COLO668 (cell line): ENCODE data around the gene TOP3B.
"Not testable (repeated sequence)": the region's sequence is repeated elsewhere in the genome, so short reads cannot be mapped to it uniquely, and the experiment has no call there.

ENCODE experiments used
- DNase-seq: peaks from one replicate; lab custom pipeline; 2025; ENCODE audit not compliant: unreplicated experiment; lab: John Stamatoyannopoulos, UW

The TOP3B gene

DNA sequence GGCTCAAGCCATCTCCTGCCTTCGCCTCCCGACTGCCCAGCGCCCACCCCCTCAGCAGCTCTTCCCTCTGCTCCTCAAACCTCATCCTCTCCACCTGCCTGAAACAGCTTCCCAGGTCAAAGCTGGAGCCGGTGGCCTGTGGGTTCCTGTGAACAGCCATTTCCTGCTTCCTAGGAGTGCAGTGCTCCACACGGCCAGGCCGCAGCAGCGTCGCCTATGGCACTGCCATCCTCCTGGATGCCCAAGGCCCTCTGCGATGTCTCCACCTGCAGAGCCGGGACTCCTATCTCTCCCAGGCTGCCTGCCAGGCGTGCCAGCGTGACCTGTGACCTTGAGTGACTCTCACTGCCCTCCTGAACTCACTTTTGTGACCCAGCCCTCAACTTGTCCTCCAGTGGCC is 54.5 kb downstream of the TOP3B start:
- DNase-seq, result no peak

DNA sequence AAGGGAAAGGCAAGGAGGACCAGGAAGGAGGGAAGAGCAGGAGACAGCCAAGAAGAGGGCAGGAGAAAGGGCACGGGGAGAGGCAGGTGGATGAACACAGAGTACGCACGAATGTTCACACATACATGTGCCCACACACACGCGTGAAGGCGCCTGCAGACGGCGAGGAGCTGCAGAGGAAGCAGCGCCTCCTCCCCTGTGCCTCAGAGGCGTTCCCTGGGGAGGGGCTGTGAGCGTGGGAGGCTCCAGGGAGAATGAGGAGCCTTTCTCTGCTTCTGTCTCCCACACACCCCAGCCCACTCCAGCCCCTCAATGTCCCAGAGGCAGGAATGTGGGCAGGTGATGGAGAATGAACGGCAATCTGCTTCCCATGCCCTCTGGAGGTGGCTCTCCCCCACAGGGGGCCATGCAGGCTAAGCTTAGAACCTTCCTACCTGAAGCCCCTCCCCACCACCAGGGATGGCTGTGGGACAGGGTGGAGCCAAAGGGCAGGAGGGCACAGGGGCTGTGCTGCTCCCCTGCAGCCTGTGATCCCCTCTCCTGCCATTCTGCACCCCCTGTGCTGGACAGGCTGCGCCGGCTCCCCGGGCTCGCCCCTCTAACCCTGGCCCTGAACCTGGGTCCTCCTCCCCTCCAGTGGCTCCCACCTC is 55.3 kb downstream of the TOP3B start:
- no peak for DNase-seq

DNA sequence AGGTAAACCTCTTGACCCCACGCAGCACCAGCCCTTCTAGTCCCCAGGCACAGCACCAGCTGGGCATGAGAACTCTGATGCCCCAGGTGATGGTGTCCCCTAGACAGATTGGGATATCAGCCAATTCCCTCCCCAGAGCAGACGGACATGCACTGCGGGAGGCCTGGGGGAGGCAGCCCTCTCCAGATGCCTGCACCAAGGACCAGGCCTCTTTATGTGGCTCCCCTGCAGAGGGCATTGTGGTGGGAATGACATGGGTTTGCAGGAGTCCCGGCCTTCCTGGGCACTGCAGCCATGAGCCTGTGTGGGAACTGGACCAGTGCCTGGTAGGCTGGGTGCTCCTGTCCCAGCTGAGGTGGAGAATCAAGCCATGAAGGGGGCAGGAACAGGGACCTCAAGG is 55.9 kb downstream of the TOP3B start:
- peak; percentile 27 for DNase-seq

DNA sequence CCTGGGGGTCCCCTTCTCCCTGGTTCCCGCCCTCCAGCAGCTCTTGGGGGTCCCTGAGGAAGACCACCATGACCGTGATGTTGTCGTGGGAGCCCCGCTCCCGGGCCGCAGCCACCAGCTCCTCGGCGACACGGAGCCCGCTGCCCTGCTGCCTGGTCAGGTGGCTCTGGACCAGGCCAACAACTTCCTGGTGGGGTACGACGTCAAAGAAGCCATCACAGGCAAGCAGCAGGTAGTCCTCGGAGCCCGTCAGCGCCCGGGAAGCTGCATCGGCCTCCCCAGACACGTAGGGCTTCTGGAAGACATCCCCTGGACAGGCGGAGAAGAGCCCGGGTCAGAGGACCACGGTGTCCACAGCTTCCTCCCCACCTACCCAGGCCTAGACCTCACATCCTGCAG is 59.4 kb downstream of the TOP3B start:
- no peak for DNase-seq

DNA sequence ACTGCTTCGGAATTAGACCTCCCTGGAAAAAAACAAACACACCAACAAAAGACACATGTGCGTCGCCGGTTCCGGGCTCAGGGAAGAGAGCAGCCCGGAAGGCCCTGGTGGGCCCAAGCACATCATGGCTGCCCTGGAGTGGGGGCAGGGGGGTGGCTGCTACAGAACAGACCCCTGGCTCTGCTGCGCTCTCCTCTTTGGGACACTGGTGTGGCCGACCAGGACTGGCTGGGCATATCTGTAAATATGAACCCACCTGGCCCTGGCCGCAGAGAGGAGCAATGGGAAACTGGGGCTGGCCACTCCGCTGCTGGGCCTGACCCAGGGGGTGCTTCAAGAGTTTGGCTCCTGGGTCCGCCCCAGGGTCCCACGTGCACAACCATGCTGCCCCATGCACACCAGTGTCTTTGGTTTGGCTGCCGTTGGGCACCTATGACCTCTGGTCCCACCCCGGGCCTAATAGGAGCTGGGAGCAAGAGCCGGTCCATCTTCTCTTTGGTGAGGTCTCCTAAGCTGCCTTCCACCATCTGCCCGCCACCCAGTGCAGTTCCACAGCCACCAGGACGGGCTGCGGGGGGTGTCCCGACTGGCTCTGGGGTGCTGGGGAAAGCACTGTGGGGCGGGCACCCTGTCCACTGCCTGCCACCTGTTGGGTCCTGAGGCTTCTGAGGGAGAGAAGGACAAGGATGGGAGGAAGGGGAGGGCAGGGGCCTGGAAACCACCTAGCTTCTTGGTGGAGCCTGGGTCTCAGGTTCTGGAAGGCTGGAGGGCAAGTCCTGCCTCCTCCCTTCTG is 60.0 kb downstream of the TOP3B start:
- DNase-seq, result no peak

DNA sequence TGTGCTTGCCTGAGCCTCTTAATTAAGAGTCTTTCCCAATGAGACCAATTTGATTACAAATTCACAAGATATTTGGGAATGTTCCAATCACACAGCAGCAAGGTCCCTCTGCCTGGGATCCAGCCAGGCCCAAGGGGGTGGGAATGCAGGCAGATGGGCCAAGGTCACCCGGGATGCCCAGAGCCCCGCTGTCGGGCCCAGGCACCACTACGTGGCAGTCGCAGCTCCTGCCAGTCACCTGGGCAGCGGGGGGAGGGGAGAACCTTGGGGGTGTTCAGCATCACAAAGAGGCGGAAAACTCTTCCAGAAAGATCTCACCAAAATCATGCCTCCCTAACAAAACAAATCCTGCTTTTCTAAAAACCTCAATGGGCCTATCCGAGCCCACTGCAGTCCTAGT is 60.9 kb downstream of the TOP3B start:
- no peak for DNase-seq

DNA sequence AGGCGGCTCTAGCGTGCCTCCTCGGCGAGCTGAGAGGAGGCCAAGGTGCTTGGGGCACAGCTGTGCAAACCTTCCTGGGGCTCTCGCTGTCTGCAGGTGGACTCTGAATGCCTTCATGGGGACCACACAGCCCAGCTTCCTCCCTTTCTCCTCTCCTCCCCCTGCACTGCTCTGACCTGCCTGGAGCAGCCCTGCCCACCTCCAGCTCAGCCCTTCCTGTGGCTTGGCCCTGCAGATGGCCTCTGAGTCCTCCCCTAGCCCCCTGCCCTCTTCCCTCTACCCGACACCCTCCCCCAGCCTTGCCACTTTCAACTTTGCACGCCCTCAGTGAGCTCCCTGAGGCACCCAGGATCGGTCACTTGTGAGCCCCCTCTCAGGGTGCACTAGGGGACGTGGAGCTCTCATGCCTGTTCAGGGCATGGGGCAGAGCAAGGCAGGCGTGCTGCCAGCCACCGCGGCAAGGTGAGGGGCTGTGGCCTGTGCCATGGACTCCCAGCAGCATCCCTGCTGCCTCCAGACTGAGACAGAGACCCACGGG is 61.3 kb downstream of the TOP3B start:
- no peak for DNase-seq

DNA sequence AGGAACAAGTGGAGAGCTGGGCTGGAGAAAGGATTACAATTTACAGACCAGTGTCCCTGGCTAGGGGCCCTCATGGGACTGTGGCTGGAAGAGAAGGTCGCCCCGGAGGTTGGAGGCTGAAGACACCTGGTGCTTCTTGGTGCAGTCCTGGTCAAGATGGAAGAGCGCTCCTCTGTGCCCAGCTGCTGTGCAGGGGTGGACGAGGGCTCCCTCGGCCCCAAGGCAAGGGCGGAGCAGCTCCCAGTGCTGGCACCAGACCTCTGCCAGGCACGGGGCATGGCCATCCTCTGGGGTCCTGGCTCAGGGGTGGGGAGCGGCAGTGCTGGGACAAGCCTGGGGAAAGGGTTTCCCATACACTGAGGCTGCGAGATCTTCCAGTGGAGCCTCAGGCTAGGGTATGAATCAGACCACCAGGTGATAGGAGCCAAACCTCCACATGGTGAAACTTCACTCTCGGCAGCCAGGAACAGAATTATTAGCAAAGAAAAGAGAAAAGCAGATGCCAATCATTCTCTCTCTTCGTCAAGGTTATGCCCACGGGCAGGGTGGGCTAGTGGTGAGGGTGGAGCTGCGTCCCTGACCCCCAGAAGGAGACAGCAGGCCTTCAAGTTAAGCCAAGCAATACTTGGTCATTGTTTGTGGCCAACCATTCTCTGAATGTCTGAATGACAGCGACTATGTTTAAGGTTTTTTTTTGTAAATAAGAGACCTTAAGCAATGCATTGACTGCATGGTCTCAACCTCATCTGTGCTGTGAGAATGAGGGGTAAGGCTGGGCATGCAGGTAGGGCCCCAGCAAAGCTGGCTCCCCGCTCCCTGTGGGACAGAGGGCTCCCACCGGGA is 62.0 kb downstream of the TOP3B start:
- no peak for DNase-seq

DNA sequence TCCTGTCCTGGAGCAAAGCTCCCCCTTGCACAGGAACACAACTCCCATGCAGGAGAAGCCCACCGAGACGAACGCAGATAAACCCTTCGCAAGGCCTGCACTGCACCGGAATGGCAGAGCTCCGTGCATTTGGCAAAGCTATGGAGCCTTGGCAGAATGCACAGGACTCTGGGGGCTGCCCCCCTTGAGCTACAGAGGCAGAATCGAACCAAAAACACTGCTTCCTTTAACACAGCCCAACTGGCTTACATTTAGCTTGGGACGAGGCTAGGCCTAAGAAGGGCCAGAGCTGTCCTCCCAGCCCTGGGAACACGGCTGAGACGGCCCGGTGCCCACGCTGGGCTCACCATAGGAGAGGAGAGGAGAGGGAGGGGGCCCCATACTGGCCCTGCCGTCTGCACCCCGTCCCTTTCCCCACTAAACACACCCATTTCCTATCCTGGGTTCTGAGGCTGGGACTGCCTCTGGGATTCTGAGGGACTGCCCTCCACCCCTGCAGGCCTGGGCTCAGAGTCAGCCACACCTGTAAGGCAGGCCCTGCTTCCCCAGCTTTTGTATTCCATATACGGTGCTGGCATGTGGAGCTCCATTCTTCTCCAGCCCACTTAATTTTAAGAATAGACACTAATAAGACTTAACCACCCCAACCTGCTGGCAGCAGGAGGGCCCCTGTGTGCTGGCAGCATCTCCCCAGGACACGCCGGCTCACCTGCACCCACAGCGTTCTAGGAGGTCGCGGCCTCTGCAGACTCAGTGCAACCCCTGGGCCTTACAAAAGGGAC is 62.9 kb downstream of the TOP3B start:
- DNase-seq, result no peak

DNA sequence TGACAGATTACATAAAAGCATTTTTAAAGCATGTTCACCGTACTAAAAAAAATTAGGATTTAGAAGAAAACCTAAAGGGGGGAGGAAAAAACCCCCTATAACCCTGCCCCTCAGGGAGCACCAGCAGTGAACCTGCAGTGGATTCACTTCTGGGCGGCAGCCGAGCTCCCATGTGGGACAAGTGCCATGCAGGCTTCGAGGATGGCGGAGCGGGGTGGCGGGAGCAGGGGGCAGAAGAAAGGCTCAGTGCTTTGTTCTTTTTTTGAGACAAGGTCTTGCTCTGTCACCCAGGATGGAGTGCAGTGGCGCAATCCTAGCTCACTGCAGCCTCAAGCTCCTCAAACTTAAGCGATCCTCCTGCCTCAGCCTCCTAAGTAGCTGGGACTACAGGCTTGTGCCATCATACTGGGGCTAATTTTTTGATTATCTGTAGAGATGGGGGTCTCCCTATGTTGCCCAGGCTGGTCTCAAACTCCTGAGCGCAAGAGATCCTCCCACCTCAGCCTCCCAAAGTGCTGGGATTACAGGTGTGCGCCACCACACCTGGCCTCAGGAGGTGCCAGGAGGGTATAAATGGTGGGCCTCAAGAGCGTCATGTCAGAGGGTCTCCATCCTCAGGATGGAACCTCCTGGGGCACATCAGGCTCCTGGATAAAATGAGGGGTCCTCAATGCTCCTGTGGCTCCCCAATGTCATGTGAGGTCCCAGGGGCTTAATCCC is 64.0 kb downstream of the TOP3B start:
- DNase-seq, result no peak

DNA sequence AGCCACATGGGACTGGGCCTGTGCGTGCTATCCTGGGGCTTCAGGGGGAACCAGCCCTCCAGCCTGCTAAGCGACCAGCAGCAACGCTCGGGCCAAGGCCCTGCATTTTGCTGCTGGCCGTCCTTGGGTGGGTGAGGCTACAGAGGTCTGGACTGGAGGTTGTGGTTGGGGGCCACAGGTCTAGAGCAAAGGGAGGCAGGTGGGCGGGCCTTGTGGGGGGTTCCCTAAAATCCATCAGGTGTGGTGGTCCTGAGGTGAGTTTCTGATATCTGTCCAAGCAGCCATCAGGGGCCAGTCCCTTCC is 64.7 kb downstream of the TOP3B start:
- no peak for DNase-seq

DNA sequence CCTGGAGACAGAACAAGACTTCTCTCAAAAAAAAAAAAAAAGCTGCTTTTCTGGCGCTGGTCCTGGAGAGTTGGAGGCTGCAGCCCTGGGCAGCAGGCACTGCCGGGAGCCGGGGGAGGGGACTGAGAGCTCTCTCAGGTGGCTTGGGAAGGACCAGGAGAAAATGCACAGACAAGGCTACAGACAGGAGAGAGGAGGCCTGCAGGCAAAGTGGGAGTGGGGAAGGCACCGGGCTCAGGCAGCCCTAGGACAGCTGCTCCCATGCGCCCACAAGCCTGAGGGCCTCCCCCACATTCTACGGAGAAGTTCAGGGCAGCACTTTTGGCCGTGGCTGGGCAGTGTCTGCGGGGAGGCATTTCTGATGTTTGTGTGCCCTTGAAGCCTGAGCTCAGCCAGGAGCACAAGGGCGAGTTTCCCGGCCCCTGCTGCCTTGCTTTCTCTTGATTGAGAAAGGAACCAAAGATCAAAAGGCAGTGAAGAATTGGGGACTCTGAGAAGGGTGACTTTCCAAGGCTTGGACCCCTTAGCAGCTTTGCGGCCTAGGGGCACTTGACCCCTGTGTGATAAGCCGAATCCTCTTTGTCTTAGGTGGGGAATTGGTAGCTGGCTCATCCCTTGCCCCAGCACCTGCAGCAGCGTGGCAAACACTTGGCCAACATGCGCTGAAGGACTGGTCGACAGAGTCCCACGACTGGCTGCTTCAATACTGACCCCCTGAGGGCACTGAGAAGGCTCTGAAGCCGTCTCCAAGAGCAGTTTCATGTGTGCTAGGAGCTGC is 65.2 kb downstream of the TOP3B start:
- DNase-seq, result no peak

DNA sequence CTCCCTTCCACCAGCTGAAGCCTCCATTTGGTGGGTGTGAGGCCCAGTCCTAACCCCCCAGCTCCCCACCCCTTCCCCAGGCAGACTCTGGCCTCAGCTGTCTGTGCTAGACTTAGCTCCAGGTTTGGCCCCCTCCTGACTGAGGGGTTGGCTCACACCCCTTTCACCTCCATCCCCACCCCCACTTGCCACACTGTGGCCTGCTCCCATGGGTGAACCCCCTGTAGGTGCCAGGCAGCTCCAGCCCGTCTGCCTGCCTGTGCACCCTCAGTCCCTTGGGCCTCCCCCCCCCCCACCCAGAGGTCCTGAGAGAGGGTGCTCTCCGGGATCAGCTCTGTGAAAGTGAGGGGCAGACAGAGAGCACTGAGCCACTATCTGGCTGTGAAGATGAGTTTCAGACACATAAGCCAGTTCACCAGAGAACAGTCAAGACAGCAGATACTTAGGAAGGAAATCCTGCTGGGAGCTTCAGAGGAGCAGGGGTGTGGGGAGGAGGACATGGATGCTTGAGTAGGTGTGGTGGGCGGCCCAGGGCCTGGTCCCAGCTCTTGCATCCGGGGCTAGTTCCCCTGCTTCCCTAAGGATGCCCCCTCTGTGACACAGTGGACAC is 66.2 kb downstream of the TOP3B start:
- no peak for DNase-seq

DNA sequence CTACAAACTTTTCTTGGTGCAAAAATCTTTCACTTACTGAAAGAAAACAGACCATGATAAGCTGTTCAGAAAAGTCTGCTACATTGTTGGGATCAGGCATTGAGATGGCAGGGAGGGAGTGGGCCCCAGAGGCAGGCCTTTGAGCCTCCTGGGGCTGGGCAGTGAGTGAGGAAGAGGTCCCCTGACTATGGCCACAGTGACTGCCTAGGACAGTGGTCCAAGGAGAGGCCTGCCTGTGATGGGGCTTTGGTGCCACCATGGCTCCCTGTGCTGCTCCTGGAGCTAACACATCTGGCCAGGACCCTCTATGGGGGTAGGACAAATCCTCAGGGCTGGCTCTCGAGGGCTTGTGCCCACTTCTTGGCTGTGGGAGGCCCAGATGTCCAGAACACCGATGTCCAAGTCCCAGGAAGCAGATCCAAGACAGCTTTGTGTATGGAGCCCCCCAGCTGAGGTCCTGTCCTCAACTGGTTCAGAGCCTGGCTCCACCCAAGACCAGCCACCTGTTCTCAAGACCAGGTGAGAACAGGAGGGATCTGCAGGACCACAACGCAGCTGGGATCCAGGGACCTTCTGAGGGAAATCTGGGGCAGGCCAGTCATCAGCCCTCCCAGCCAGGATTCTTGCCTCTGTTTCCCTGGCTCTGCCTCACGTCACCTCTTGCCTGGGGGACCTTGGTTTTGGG is 66.8 kb downstream of the TOP3B start:
- DNase-seq, result no peak

DNA sequence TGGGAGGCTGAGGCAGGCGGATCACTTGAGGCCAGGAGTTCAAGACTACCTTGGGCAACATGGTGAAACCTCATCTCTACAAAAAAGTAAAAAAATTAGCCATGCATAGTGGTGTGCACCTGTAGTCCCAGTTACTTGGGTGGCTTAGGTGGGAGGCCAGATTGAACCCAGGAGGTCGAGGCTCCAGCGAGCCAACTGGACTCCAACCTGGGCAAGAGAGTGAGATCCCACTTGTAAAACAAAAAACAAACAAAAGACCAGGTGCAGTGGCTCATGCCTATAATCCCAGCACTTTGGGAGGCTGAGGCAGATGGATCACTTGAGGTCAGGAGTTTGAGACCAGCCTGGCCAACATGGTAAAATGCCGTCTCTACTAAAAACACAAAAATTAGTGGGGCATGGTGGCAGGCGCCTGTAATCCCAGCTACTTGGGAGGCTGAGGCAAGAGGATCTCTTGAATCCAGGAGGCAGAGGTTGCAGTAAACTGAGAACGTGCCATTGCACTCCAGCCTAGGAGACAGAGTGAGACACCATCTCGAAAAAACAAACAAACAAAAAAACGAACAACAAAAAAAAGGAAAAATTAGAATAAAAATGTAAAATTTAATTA is 68.4 kb downstream of the TOP3B start:
- DNase-seq, result not testable (repeated sequence)

DNA sequence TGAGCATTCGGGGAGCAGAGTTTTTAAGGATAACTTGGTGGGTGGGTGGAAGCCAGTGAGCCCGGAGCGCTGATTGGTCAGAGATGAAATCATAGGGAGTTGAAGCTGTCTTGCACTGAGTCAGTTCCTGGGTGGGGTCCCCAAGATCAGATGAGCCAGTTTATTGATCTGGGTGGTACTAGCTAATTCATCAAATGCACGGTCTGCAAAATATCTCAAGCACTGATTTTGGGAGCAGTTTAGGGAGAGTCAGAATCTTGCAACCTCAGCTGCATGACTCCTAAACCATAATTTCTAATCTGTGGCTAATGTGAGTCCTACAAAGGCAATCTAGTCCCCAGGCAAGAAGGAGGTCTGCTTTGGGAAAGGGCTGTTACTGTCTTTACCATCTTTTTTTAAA is 72.2 kb downstream of the TOP3B start:
- DNase-seq, result not testable (repeated sequence)

DNA sequence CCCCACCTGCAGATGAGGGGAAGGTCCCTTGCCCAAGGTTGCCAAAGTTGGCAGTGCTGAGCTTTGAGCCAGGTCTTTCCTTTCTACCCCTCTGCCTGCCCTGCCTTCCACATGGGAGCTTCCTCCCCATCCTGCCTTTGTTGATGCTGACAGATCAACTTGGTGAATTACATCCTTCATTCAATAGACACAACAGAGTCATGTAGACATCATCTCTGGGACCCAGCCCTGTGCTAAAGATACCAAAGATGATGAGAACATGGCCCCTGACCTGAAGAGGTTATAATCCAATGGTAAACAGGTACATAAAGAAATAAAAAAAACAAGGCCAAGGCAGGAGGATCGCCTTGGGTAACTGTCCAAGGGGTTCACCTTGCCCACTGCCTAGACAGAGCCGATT is 72.7 kb downstream of the TOP3B start:
- no peak for DNase-seq
